Fibroblast of lung (primary cell): ENCODE data around the gene VAV1. TPM values are rescaled to one million over a fixed set of nuclear protein-coding genes. Genes with fewer than 3 reads are reported as not detected.
A peak's percentile ranks its signal among the peaks of the same experiment; 100 is the strongest.
"Not testable (repeated sequence)": the region's sequence is repeated elsewhere in the genome, so short reads cannot be mapped to it uniquely, and the experiment has no call there.

Experiments used
- DNase-seq, 2 donors: peaks; one replicate each; pipeline versions ENCODE4 v3.0.0 to v3.0.0-alpha.2; 2010; ENCODE audit warnings: low read depth in 2 of 2
- H2AFZ ChIP-seq: 2 replicates; pipeline ENCODE4 v1.5.1; 2012; ENCODE audit warnings: low read length, control low read depth, inconsistent platforms
- H3K27ac ChIP-seq: 2 replicates; pipeline ENCODE4 v1.5.1; 2011; ENCODE audit warnings: low read length, control low read depth; ENCODE audit not compliant: insufficient read depth
- H3K27me3 ChIP-seq: 2 replicates; pipeline ENCODE4 v1.5.1; 2011; ENCODE audit warnings: mild to moderate bottlenecking, low read length; ENCODE audit not compliant: control insufficient read depth, insufficient read depth
- H3K36me3 ChIP-seq: 2 replicates; pipeline ENCODE4 v1.5.1; 2011; ENCODE audit warnings: low read length; ENCODE audit not compliant: control insufficient read depth, insufficient read depth
- H3K4me1 ChIP-seq: 2 replicates; pipeline ENCODE4 v1.5.1; 2011; ENCODE audit warnings: low read length; ENCODE audit not compliant: control insufficient read depth, insufficient read depth; ENCODE audit errors: extremely low read depth
- H3K4me2 ChIP-seq: 2 replicates; pipeline ENCODE4 v1.5.1; 2011; ENCODE audit warnings: low read length, control low read depth; ENCODE audit not compliant: insufficient read depth; ENCODE audit errors: extremely low read depth
- H3K4me3 ChIP-seq, 4 experiments: fragments of 200-600 bp in 1 of 4; sonication (generic) in 1 of 4; replicated peaks in 1 of 4; 2 replicates each; pipeline ENCODE4 v1.5.1; 2011 to 2016; ENCODE audit warnings: low read length in 4 of 4, low read depth in 3 of 4, mild to moderate bottlenecking in 3 of 4, control low read depth in 2 of 4, inconsistent platforms in 1 of 4, mixed read lengths in 1 of 4; ENCODE audit not compliant: insufficient read depth in 1 of 4; ENCODE audit errors: control extremely low read depth in 1 of 4
- H3K79me2 ChIP-seq: 2 replicates; pipeline ENCODE4 v1.5.1; 2012; ENCODE audit warnings: mild to moderate bottlenecking, low read length, inconsistent platforms; ENCODE audit not compliant: control insufficient read depth, insufficient read depth
- H3K9ac ChIP-seq: 2 replicates; pipeline ENCODE4 v1.5.1; 2011; ENCODE audit warnings: mild to moderate bottlenecking, low read length, control low read depth; ENCODE audit not compliant: insufficient read depth
- H3K9me3 ChIP-seq: 2 replicates; pipeline ENCODE4 v1.5.1; 2012; ENCODE audit warnings: low read depth, low read length; ENCODE audit not compliant: control insufficient read depth, insufficient read depth
- H4K20me1 ChIP-seq: 2 replicates; pipeline ENCODE4 v1.5.1; 2011; ENCODE audit warnings: low read length; ENCODE audit not compliant: control insufficient read depth, insufficient read depth; ENCODE audit errors: extremely low read depth
- CTCF ChIP-seq, 2 donors: IDR thresholded peaks in 1 of 2; conservative IDR thresholded peaks in 1 of 2; 1 replicate in 1 of 2; 2 replicates in 1 of 2; pipeline ENCODE4 v1.5.1; 2011 to 2012; ENCODE audit warnings: low read length in 2 of 2, control low read depth in 1 of 2, inconsistent platforms in 1 of 2, low read depth in 1 of 2, mild to moderate bottlenecking in 1 of 2
- EZH2 ChIP-seq: IDR thresholded peaks from 2 replicates; pipeline ENCODE4 v1.5.1; 2012; ENCODE audit warnings: low read length, control low read depth, mild to moderate bottlenecking; ENCODE audit errors: missing control alignments
- polyA plus RNA-seq, 2 donors: library from polyadenylated mRNA; depleted of rRNA in 1 of 2; stranded (reverse) in 1 of 2; unstranded in 1 of 2; fragments of >200 nt; gene quantifications; 2 replicates each; pipeline ENCODE4 v1.2.1, GENCODE V29; 2011 to 2012; ENCODE audit warnings: missing spikeins in 1 of 2
- total RNA-seq: library from RNA; depleted of rRNA; stranded (reverse); fragments of >200 nt; gene quantifications from 2 replicates; pipeline ENCODE4 v1.2.1, GENCODE V29; 2014

Gene VAV1
- total and polyA plus RNA-seq, 2 donors (not counting 1 experiment from before 2014, with no cell fraction given), result not detected

- Histone ChIP-seq H3K9me3 (no peaks in the 10 kb centered on the region), H3K79me2 (no peaks in the 10 kb centered on the region), H3K4me3 (peak within 1 kb of the TSS in 1 of 4 experiments; percentile 1), H3K4me2 (no peak within 1 kb of the TSS), H3K4me1 (no peaks in the 10 kb centered on the region), H4K20me1 (no peaks in the 10 kb centered on the region), H3K9ac (no peak within 1 kb of the TSS), H3K36me3 (no peaks in the 10 kb centered on the region), H3K27me3 (no peaks in the 10 kb centered on the region), H3K27ac (no peak within 1 kb of the TSS), H2AFZ (no peak within 1 kb of the TSS)
- DNase-seq, result peak; percentile 11 to 34
- TF ChIP-seq CTCF (conservative IDR thresholded peaks at IDR 0.05 in 1 of 2, IDR thresholded peaks at IDR 0.05 in 1 of 2; ENCODE audit: low read depth in 1 of 2, low read length in 2 of 2) (no peak), EZH2 (no peak)
Observed at GRCh38 chr19:6767357-6768235, 4.9 kb upstream of the VAV1 start, which contains the start of gene SH2D3A. Gene SH2D3A, minus strand, starts transcription at chr19:6767435. Its CDS starts 3,687 bp downstream, at chr19:6763748.

- no peak overlapping the region for H3K4me3 ChIP-seq
- no peak overlapping the region for H3K4me2 ChIP-seq
- H2AFZ ChIP-seq, result no peak overlapping the region
- H3K27me3 ChIP-seq, result no peaks in the 10 kb centered on the region
- no peaks in the 10 kb centered on the region for H3K4me1 ChIP-seq
- no peaks in the 10 kb centered on the region for H3K79me2 ChIP-seq
- DNase-seq, result no peak
- H3K27ac ChIP-seq, result no peak overlapping the region
- H3K9ac ChIP-seq, result no peak overlapping the region
- no peaks in the 10 kb centered on the region for H3K36me3 ChIP-seq
- TF ChIP-seq CTCF (conservative IDR thresholded peaks at IDR 0.05 in 1 of 2, IDR thresholded peaks at IDR 0.05 in 1 of 2; ENCODE audit: low read depth in 1 of 2, low read length in 2 of 2) (no peak), EZH2 (no peak)
- H3K9me3 ChIP-seq, result no peaks in the 10 kb centered on the region
- no peaks in the 10 kb centered on the region for H4K20me1 ChIP-seq
Observed at GRCh38 chr19:6768236-6768785, 4.2 kb upstream of the VAV1 start.

GRCh38 chr19:6769006-6769619 is 3.4 kb upstream of the VAV1 start:
- H3K9ac ChIP-seq, result no peak overlapping the region
- TF ChIP-seq EZH2, result no peak
- peak in 1 of 2 donors; percentile 24 for TF ChIP-seq CTCF (conservative IDR thresholded peaks at IDR 0.05 in 1 of 2, IDR thresholded peaks at IDR 0.05 in 1 of 2; ENCODE audit: low read depth in 1 of 2, low read length in 2 of 2)
- no peak overlapping the region for H2AFZ ChIP-seq
- no peaks in the 10 kb centered on the region for H3K4me1 ChIP-seq
- no peak overlapping the region for H3K4me3 ChIP-seq
- no peaks in the 10 kb centered on the region for H3K27me3 ChIP-seq
- no peaks in the 10 kb centered on the region for H3K36me3 ChIP-seq
- H3K27ac ChIP-seq, result no peak overlapping the region
- H3K9me3 ChIP-seq, result no peaks in the 10 kb centered on the region
- no peak overlapping the region for H3K4me2 ChIP-seq
- no peaks in the 10 kb centered on the region for H4K20me1 ChIP-seq
- DNase-seq, result peak in 1 of 2 donors; percentile 47
- no peaks in the 10 kb centered on the region for H3K79me2 ChIP-seq

DNA sequence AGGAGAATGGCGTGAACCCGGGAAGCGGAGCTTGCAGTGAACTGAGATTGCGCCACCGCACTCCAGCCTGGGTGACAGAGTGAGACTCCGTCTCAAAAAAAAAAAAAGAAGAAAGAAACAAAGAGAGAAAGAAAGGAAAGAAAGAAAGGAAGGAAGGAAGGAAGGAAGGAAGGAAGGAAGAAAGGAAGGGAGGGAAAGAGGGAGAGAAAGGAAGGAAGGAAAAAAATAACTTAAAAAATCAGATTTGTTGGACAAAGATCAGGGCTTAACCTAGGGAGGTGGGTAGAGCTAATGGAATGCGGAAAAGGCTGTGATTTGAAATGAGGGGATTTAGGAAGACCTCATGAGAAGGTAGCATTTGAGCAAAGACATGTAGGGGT is 870 bp upstream of the VAV1 start:
- not testable (repeated sequence) for H3K79me2 ChIP-seq, H4K20me1 ChIP-seq, H3K4me2 ChIP-seq, H3K9ac ChIP-seq, H3K27me3 ChIP-seq, H3K4me3 ChIP-seq, H3K36me3 ChIP-seq, H3K27ac ChIP-seq, DNase-seq, H3K4me1 ChIP-seq, H2AFZ ChIP-seq, H3K9me3 ChIP-seq
